ENCODE data around the gene WDFY4. TPM values are rescaled to one million over a fixed set of nuclear protein-coding genes. Genes with fewer than 3 reads are reported as not detected.

The WDFY4 gene
- total RNA-seq, 1 experiment from 2014 or later = not detected

GRCh38 chr10:48904861-48905260 is 220.2 kb downstream of the WDFY4 start:
- Mint-ChIP-seq H3K4me1 (peaks cover 8 to 9% of the 10 kb centered on the region in 2 experiments; a peak in 3 of 4 replicates), H3K27ac (no peak overlapping the region), H3K4me3 (no peak overlapping the region), H3K36me3 (ENCODE audit: insufficient read depth in 1 of 3, low read depth in 3 of 3) (no peaks in the 10 kb centered on the region), H3K27me3 (ENCODE audit: low read depth) (no peaks in the 10 kb centered on the region; the same call in 1 of the 2 replicates), H3K9me3 (no peaks in the 10 kb centered on the region; a peak in 1 of 5 replicates)
- WGBS (ENCODE audit: extremely low coverage, insufficient read length, low lambda C conversion rate) = no CpG with 5 or more reads among the region's 2 CpGs
- H2AFZ ChIP-seq (ENCODE audit: low read length) = no peak overlapping the region
- no peaks in the 10 kb centered on the region for H3K79me2 ChIP-seq (ENCODE audit: insufficient read depth, low read length)
- H3K4ac ChIP-seq (ENCODE audit: low read depth, low read length) = no peak overlapping the region
- H3K27me3 ChIP-seq (ENCODE audit: insufficient read depth, low read length) = no peaks in the 10 kb centered on the region
- H3K79me1 ChIP-seq (ENCODE audit: insufficient read depth, low read depth, low read length, poor library complexity, severe bottlenecking) = no peaks in the 10 kb centered on the region
- no peak overlapping the region for H3K23ac ChIP-seq (ENCODE audit: insufficient read length, low read depth, low read length)
- no peak overlapping the region for H3K56ac ChIP-seq (ENCODE audit: insufficient read length, low read depth, low read length)
- H2AK5ac ChIP-seq (ENCODE audit: insufficient read length, low read length) = no peak overlapping the region
- no peak overlapping the region for H3K4me2 ChIP-seq (ENCODE audit: insufficient read depth, insufficient read length, low read length)
- H2BK5ac ChIP-seq (ENCODE audit: insufficient read length, low read length) = no peak overlapping the region
- H2BK12ac ChIP-seq (ENCODE audit: insufficient read length, low read depth, low read length) = no peak overlapping the region
- no peak overlapping the region for H4K8ac ChIP-seq (replicated peaks; ENCODE audit: insufficient read length, low read depth, low read length)
- DNase-seq = no peak
- TF ChIP-seq, protein P1, sequence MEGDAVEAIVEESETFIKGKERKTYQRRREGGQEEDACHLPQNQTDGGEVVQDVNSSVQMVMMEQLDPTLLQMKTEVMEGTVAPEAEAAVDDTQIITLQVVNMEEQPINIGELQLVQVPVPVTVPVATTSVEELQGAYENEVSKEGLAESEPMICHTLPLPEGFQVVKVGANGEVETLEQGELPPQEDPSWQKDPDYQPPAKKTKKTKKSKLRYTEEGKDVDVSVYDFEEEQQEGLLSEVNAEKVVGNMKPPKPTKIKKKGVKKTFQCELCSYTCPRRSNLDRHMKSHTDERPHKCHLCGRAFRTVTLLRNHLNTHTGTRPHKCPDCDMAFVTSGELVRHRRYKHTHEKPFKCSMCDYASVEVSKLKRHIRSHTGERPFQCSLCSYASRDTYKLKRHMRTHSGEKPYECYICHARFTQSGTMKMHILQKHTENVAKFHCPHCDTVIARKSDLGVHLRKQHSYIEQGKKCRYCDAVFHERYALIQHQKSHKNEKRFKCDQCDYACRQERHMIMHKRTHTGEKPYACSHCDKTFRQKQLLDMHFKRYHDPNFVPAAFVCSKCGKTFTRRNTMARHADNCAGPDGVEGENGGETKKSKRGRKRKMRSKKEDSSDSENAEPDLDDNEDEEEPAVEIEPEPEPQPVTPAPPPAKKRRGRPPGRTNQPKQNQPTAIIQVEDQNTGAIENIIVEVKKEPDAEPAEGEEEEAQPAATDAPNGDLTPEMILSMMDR (conservative IDR thresholded peaks at IDR 0.05) = no peak
- H4K5ac ChIP-seq (ENCODE audit: insufficient read length, low read depth, low read length) = no peak overlapping the region
- no peaks in the 10 kb centered on the region for H3K9me3 ChIP-seq (ENCODE audit: control insufficient read depth, low read depth, low read length)
- H4K20me1 ChIP-seq (ENCODE audit: control insufficient read depth, insufficient read depth, insufficient read length) = no peaks in the 10 kb centered on the region
- H3K4me1 ChIP-seq (ENCODE audit: insufficient read depth, low read length) = no peaks in the 10 kb centered on the region
- no peak overlapping the region for H3K18ac ChIP-seq (ENCODE audit: insufficient read length, low read depth, low read length)
- no peak overlapping the region for H3K9ac ChIP-seq (ENCODE audit: extremely low read depth, insufficient read length, low read length)
- no peak overlapping the region for H3K27ac ChIP-seq (ENCODE audit: insufficient read length, low read depth, low read length)
- no peak overlapping the region for H2BK120ac ChIP-seq (ENCODE audit: low read depth, low read length, poor library complexity, severe bottlenecking)
- H2BK20ac ChIP-seq (ENCODE audit: low read depth, low read length, poor library complexity, severe bottlenecking) = no peak overlapping the region
- no peak overlapping the region for H4K91ac ChIP-seq (ENCODE audit: insufficient read length, low read depth, low read length)
- H3T11ph ChIP-seq (ENCODE audit: low read length) = no peak overlapping the region
- no peaks in the 10 kb centered on the region for H3K23me2 ChIP-seq (ENCODE audit: insufficient read length, low read depth, low read length, poor library complexity, severe bottlenecking)
- H2BK15ac ChIP-seq (ENCODE audit: low read depth, low read length) = no peak overlapping the region
- no peak overlapping the region for H3K14ac ChIP-seq (ENCODE audit: insufficient read depth, low read length)

Data from H9 (cell line).